HL-60 (cell line): Measurements from ENCODE around the gene KCNT1.

Source experiments
- DNase-seq, 2 experiments: peaks; one replicate each; pipeline ENCODE4 v3.0.0-alpha.2; 2010 to 2020; ENCODE audit warnings: low read depth in 1 of 2, low spot score in 1 of 2
- H3K27ac ChIP-seq: fragments of 250-450 bp; sonication (Bioruptor Pico); replicated peaks from 2 replicates; pipeline ENCODE4 v1.5.1; 2020; ENCODE audit warnings: mild to moderate bottlenecking, moderate library complexity
- H3K27me3 ChIP-seq: fragments of 250-450 bp; sonication (Bioruptor Pico); 2 replicates; pipeline ENCODE4 v1.5.1; 2021; ENCODE audit warnings: mild to moderate bottlenecking, moderate library complexity; ENCODE audit not compliant: insufficient read depth, poor library complexity, severe bottlenecking
- H3K4me3 ChIP-seq: replicated peaks from 2 replicates; pipeline ENCODE4 v1.5.1; 2011; ENCODE audit warnings: mild to moderate bottlenecking, control low read depth, low read length; ENCODE audit not compliant: insufficient read depth
- GABPA ChIP-seq: IDR thresholded peaks from 2 replicates; pipeline ENCODE4 v1.6.1; 2012; ENCODE audit warnings: low read depth
- POLR2AphosphoS5 ChIP-seq: IDR thresholded peaks from 2 replicates; pipeline ENCODE4 v1.6.1; 2012; ENCODE audit warnings: low read depth
- SPI1 ChIP-seq: IDR thresholded peaks from 2 replicates; pipeline ENCODE4 v1.6.1; 2012; ENCODE audit warnings: low read depth, mild to moderate bottlenecking, borderline replicate concordance
- TF ChIP-seq, protein P1 (sequence below): IDR thresholded peaks from 2 replicates; pipeline ENCODE4 v1.6.1; 2012; ENCODE audit warnings: low read depth; ENCODE audit not compliant: insufficient replicate concordance
- TF ChIP-seq, protein P2 (sequence below): IDR thresholded peaks from one replicate; pipeline ENCODE4 v1.5.1; 2011; ENCODE audit warnings: low read length, control low read depth, inconsistent platforms; ENCODE audit not compliant: insufficient read depth

KCNT1 gene

DNA sequence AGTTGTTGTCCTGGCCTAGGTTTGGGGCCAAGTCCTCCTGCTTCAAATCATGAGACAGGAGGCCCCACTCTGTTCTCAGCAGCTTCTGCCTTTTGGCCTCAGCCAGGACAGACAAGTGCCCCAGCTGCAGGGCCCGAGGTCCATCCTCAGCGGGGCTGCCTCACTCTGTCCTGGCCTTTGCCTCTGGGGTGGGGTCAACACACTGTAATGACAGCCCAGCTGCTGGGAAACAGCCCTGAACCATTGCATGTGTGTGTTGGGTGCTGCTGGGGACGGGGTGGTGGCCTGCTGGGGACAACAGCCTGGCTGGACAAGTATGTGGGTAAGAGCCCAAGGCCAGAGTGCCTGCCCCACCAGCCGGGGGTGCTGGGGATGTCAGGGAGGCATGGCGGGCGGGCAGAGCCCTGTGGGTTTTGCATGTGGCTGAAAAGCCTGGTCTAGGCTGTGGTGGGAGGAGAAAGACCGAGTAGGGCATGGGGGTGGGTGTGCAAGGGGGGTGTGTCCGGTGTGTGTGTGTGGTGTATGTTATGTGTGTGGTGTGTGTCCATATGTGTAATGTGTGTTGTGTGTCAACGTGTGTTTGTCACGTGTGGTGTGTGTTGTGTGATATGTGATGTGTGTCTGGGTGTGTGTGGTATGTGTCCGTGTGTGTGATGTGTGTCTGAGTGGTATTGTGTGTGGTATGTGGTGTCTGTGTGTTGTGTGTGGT, 71.7 kb downstream of the KCNT1 start:
- no peak for DNase-seq
- TF ChIP-seq, protein P1, sequence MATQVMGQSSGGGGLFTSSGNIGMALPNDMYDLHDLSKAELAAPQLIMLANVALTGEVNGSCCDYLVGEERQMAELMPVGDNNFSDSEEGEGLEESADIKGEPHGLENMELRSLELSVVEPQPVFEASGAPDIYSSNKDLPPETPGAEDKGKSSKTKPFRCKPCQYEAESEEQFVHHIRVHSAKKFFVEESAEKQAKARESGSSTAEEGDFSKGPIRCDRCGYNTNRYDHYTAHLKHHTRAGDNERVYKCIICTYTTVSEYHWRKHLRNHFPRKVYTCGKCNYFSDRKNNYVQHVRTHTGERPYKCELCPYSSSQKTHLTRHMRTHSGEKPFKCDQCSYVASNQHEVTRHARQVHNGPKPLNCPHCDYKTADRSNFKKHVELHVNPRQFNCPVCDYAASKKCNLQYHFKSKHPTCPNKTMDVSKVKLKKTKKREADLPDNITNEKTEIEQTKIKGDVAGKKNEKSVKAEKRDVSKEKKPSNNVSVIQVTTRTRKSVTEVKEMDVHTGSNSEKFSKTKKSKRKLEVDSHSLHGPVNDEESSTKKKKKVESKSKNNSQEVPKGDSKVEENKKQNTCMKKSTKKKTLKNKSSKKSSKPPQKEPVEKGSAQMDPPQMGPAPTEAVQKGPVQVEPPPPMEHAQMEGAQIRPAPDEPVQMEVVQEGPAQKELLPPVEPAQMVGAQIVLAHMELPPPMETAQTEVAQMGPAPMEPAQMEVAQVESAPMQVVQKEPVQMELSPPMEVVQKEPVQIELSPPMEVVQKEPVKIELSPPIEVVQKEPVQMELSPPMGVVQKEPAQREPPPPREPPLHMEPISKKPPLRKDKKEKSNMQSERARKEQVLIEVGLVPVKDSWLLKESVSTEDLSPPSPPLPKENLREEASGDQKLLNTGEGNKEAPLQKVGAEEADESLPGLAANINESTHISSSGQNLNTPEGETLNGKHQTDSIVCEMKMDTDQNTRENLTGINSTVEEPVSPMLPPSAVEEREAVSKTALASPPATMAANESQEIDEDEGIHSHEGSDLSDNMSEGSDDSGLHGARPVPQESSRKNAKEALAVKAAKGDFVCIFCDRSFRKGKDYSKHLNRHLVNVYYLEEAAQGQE = no peak
- no peak for TF ChIP-seq GABPA
- H3K27ac ChIP-seq = no peak overlapping the region
- H3K4me3 ChIP-seq = no peak overlapping the region
- no peaks in the 10 kb centered on the region for H3K27me3 ChIP-seq

DNA sequence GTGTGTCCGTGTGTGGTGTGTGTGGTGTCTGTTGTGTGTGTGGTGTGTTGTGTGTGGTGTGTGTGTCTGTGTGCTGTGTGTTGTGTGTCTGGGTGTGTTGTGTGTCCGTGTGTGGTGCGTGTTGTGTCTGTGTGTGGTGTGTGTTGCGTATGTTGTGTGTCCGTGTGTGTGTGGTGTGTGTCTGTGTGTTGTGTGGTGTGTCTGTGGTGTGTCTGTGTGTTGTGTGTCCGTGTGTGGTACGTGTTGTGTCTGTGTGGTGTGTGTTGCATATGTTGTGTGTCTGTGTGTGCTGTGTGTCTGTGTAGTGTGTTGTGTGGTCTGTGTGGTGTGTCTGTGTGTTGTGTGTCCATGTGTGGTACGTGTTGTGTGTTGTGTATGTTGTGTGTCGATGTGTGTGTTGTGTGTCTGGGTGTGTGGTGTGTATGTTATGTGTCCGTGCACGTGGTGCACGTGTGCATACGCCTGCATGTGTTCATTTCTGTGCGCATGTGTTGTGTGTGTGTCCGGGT, 72.3 kb downstream of the KCNT1 start:
- no peak overlapping the region for H3K27ac ChIP-seq
- no peak for DNase-seq
- no peak overlapping the region for H3K4me3 ChIP-seq
- TF ChIP-seq POLR2AphosphoS5 (no peak), GABPA (no peak), SPI1 (no peak)
- TF ChIP-seq, protein P1 = no peak
- TF ChIP-seq, protein P2, sequence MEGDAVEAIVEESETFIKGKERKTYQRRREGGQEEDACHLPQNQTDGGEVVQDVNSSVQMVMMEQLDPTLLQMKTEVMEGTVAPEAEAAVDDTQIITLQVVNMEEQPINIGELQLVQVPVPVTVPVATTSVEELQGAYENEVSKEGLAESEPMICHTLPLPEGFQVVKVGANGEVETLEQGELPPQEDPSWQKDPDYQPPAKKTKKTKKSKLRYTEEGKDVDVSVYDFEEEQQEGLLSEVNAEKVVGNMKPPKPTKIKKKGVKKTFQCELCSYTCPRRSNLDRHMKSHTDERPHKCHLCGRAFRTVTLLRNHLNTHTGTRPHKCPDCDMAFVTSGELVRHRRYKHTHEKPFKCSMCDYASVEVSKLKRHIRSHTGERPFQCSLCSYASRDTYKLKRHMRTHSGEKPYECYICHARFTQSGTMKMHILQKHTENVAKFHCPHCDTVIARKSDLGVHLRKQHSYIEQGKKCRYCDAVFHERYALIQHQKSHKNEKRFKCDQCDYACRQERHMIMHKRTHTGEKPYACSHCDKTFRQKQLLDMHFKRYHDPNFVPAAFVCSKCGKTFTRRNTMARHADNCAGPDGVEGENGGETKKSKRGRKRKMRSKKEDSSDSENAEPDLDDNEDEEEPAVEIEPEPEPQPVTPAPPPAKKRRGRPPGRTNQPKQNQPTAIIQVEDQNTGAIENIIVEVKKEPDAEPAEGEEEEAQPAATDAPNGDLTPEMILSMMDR = no peak
- H3K27me3 ChIP-seq = no peaks in the 10 kb centered on the region

DNA sequence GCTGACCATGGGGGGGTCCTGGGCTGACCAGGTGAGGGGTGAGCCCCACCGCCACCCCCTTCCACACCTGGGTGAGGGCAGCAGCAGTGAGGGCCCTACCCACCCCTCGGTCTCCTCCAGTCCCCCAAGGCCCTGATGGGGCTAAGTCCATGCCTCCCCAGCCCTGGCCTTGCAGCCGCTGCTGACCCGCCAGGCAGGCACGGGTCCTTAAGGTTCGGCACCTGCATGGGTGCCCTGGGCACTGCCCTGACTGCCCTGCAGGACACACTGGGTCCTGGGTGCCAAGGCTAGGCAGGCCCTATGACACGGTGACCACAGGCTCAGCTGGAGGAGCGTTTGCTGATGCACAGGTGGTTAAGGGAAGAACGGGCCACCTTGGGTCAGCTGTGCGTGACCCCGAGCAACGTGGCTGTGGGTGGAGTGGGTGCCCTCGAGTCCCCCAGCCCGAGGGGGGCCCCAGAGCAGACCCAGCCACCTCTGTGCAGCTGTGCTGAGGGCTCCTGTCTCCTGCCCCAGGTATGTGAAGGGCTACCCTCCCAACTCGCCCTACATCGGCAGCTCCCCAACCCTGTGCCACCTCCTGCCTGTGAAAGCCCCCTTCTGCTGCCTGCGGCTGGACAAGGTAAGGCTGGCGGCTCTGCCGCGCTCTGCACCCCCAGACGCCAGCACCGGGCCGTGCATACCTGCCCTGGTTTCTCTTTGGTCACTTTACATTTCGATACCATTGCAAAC, 73.0 kb downstream of the KCNT1 start:
- no peak overlapping the region for H3K4me3 ChIP-seq
- H3K27ac ChIP-seq = no peak overlapping the region
- no peak for TF ChIP-seq GABPA
- H3K27me3 ChIP-seq = no peaks in the 10 kb centered on the region
- DNase-seq = no peak

DNA sequence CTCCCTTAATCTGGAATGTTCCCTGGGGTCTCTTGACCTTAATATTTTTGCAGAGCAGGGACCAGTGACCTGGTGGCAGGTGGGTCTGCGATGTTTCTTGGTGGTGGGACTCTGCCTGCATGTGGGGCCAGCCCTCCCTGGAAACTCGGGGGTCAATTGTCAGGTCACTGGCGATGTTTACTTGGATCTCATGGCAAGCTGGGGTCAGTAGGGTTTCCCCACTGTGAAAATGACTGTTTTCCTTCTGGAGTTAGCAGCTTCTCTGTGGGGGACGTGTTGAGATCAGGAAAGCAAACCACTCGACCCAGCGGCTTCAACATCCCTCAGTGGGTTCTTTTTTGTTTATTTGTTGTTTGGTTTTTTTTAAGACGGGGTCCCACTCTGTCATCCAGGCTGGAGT, 73.9 kb downstream of the KCNT1 start:
- no peak for DNase-seq
- TF ChIP-seq POLR2AphosphoS5 (no peak), SPI1 (no peak), GABPA (no peak)
- TF ChIP-seq, protein P1 = no peak
- TF ChIP-seq, protein P2 = no peak
- H3K4me3 ChIP-seq = no peak overlapping the region
- H3K27me3 ChIP-seq = no peaks in the 10 kb centered on the region
- no peak overlapping the region for H3K27ac ChIP-seq
